NCI-H748 (cell line): ENCODE data around the gene MKRN3.

Experiments used
- DNase-seq: peaks from one replicate; lab custom pipeline; 2025; ENCODE audit not compliant: unreplicated experiment; lab: John Stamatoyannopoulos, UW

Gene MKRN3

DNA sequence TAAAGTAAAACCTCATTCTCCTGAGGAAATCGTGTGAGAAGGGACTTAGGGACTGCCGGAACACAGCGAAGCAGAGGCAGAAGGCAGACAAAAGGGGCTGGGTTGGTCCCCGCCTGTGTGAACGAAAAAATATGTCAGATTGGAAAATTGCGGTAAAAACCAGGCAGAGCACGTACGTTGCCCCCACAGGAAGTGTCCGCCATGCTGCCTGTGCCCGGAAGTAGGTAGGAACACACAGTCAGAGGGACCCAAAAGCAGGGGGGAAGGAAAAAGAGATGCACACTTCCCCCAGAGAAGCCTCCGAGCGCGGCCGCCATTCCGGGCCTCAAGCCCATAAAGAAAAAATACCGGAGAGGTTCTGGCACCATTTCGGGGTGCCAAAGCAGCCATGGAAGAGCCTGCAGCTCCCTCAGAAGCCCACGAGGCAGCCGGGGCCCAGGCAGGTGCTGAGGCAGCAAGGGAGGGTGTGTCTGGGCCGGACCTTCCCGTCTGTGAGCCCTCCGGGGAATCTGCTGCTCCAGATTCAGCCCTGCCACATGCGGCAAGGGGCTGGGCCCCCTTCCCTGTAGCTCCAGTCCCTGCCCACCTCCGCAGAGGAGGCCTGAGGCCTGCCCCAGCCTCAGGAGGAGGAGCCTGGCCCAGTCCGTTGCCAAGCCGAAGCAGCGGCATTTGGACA lies at the start of gene MKRN3:
MKRN3 (plus strand) TSS at position 280 of the 676 bp plus-strand sequence; CDS start at position 389, 109 bp downstream.
- DNase-seq = peak; percentile 92

GRCh38 chr15:23516866-23517265 lies 48.6 kb upstream of the MKRN3 start:
- DNase-seq = no peak

GRCh38 chr15:23518104-23518503 lies 47.4 kb upstream of the MKRN3 start:
- DNase-seq = no peak

DNA sequence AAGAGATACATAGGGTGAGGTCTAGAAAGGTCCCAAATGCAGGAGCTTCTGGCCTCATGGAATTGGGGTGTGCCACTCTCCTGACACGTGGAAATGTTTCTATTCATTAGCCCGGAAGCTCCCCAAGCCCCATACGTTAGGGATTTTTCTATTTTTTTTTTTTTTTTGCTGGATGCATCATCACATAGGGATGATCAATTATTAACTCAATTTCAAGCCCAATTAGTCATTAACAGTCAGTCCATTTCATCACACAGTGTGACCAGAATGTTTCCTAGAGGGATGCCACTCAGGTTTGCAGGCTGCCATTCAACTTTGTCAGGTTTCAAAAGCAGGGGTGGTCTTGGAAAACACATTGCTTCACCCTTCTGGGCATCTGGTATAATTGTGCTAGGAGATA lies 40.7 kb upstream of the MKRN3 start:
- no peak for DNase-seq

DNA sequence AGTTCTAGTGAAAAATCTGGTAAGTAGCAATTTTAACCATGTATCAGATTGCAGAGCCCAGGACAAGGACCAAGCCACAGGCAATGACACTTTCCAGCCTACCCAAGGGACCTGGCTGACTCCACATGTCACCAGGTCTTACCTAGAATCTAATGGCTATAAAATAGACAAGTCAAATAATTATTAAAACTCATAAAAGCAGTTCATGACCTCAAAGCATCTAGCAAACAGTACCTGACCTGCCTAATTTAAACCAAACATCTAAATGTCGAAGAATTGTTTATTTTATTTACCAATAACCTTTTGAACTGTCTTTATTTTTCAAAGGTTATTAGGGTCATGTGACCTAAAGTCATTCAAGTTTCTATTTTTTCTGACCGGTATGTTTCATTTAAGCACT lies 35.6 kb upstream of the MKRN3 start:
- DNase-seq = no peak

GRCh38 chr15:23532024-23532423 lies 33.5 kb upstream of the MKRN3 start:
- DNase-seq = no peak

DNA sequence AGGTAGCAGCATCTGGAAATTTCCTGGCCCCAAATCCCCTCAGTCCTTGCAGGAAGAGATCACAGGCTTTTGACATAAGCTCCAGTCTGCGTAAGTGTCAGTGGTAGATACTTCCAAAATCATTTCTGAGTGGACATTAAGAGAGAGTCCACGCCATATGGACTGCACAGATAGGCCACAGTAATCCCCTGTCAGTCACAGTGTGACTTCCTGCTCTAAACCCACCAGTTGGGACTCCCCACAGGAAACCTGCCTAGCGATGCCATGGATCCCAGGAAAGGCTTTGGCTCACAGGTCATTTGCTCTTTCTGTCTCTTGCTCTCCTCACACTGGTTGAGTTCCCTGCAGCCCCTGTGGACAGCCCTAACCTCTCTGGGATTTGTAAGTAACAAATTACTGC lies 28.8 kb upstream of the MKRN3 start:
- no peak for DNase-seq

- DNase-seq = peak; percentile 70
Observed at GRCh38 chr15:23538648-23539047, 26.8 kb upstream of the MKRN3 start.

DNA sequence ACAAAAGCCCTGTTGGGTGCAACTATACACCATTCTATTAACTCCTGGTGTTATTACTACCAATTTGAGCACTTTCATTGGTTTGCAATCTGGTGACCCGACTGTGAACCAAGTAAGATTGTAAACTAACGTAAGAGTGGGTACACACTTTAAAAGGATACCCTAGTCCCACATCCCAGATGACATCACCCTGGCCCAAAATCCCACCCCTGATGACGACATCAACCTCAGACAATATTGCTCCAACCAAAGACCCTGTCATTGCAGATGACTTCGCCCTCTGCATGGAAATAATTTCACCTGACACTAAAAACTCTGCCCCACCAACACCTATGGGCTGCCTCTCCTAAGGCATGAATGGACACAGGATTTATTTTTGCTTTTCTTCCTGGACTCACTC lies 25.6 kb upstream of the MKRN3 start:
- no peak for DNase-seq

- no peak for DNase-seq
Observed at GRCh38 chr15:23546158-23546557, 19.3 kb upstream of the MKRN3 start.

GRCh38 chr15:23548071-23548470 lies 17.4 kb upstream of the MKRN3 start:
- DNase-seq = no peak

- DNase-seq = no peak
Observed at GRCh38 chr15:23561914-23562313, 3.6 kb upstream of the MKRN3 start.

- peak; percentile 68 for DNase-seq
Observed at GRCh38 chr15:23564821-23565394, 566 bp upstream of the MKRN3 start.

DNA sequence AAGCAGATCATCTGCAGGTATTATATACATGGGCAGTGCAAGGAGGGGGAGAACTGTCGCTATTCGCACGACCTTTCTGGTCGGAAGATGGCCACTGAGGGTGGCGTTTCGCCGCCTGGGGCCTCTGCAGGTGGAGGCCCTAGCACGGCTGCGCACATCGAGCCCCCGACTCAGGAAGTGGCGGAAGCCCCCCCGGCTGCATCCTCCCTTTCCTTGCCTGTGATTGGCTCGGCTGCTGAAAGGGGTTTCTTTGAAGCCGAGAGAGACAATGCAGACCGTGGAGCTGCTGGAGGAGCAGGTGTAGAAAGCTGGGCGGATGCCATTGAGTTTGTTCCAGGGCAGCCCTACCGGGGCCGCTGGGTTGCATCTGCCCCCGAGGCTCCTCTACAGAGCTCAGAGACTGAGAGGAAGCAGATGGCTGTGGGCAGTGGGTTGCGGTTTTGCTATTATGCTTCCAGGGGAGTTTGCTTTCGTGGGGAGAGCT lies 639 bp downstream of the MKRN3 start:
- DNase-seq = peak; percentile 95

GRCh38 chr15:23566651-23567050 lies 1.2 kb downstream of the MKRN3 start:
- DNase-seq = no peak

GRCh38 chr15:23567921-23568320 lies 2.4 kb downstream of the MKRN3 start:
- peak; percentile 29 for DNase-seq

DNA sequence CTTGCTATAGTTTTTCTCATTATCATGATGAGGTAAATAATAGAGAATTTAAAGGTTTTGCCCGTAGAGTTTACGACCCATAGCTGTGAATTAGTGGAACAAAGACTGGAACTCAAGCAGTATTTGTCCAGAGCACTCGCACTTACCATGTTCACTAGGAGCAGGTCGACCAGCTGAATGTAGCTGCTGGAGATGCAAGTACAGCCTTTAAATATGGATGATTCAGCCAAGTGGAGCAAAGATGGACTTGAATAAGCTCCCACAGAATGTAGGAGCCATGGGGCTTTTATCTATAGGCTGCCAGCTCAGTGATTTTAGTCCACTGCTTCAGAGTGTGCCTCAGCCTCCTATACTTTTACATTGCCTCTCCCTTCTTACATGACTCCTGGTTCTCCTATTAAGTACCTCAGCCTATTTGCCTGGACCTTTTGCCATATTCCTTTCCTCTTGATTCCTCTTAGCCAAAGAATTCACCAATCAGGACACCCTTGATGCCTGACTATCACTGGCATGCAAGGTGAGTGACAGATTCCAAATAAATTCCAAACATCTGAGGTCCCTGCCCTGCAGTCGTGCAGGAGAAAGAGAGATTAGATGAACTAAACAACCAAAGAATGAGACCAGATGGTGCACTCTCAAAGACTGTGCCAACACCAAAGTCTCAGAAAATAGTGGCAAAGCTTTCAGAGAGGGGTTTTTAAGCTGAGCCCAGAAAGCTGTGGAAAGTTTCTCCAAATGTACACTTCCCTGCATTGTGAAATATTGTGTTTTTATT lies 3.9 kb downstream of the MKRN3 start:
- no peak for DNase-seq

GRCh38 chr15:23570486-23570885 lies 5.0 kb downstream of the MKRN3 start:
- no peak for DNase-seq

DNA sequence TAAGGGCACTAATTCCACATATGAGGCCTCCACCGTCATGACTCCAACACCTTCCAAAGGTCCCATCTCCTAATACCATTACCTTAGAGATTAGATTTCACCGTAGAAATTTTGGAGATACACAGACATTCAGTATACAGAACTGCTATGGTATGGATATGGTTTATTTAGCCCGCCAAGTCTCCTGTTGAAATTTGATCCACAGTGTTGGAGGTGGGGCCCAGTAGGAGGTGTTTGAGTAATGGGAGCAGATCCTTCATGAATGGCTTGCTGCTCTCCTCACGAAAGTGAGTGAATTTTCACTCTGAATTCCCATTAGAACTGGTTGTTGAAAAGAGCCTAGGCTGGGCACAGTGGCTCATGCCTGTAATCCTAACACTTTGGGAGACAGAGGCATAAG lies 7.4 kb downstream of the MKRN3 start:
- peak; percentile 14 for DNase-seq

DNA sequence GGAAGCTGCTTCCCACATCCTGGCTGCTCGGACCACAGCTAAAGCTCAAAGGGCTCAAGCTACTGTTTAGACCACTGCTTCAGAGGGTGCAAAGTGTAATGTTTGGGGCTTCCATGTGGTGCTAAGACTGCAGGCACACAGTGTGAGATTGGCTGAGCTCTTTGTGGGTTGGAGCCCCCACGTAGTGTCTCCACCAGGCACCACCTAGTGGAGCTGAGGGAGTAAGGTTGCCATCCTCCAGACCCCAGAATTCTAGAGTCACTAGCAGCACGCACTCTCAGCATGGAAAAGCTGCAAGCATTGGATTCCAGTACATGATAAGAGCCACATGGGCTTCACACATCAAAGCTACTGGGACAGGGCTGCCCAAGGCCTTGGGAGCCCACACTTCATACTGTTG lies 9.3 kb downstream of the MKRN3 start:
- no peak for DNase-seq

DNA sequence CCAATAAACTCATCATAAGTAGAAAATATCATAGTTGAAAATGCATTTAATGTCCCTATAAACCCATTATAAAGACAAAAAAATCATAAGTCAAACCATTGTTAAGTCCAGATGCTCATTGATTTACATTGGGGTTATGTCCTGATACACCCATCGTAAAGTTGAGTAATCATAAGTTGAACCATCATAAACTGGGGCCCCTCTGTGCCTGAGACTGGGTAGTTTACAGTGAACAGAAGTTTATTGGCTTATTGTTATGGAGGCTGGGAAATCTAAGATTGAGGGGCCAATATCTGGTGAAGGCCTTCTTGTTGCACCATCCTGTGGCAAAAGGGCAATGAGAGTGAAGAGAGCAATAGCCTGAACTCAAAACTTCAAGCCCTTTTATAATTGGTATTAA lies 10.6 kb downstream of the MKRN3 start:
- no peak for DNase-seq

GRCh38 chr15:23578521-23579150 lies 13.2 kb downstream of the MKRN3 start:
- no peak for DNase-seq
